NT2/D1 (cell line): ENCODE measurements around the gene KIF20A.
"Not testable (repeated sequence)": the region's sequence is repeated elsewhere in the genome, so short reads cannot be mapped to it uniquely, and the experiment has no call there.

Experiments used
- DNase-seq: peaks from one replicate; pipeline ENCODE4 v3.0.0-alpha.2; 2011; ENCODE audit warnings: low read depth, low spot score
- H3K27me3 ChIP-seq: 2 replicates; pipeline ENCODE4 v1.6.0; 2011; ENCODE audit warnings: mild to moderate bottlenecking; ENCODE audit not compliant: insufficient read length, insufficient read depth
- H3K36me3 ChIP-seq: 2 replicates; pipeline ENCODE4 v1.6.1; 2011; ENCODE audit warnings: mild to moderate bottlenecking, low read length, mixed read lengths; ENCODE audit not compliant: insufficient read depth, insufficient read length
- H3K4me1 ChIP-seq: 2 replicates; pipeline ENCODE4 v1.5.1; 2011; ENCODE audit not compliant: insufficient read depth, insufficient read length
- H3K4me3 ChIP-seq: 2 replicates; pipeline ENCODE4 v1.5.1; 2011; ENCODE audit warnings: low read depth; ENCODE audit not compliant: insufficient read length
- H3K9ac ChIP-seq: 2 replicates; pipeline ENCODE4 v1.6.0; 2011; ENCODE audit warnings: low read depth; ENCODE audit not compliant: insufficient read length
- H3K9me3 ChIP-seq: 2 replicates; pipeline ENCODE4 v1.5.1; 2011; ENCODE audit warnings: mild to moderate bottlenecking, low read length; ENCODE audit not compliant: insufficient read depth
- SUZ12 ChIP-seq: IDR thresholded peaks from 2 replicates; pipeline ENCODE4 v1.6.1; 2011; ENCODE audit not compliant: insufficient read length, insufficient read depth; ENCODE audit errors: extremely low read depth
- YY1 ChIP-seq: IDR thresholded peaks from 2 replicates; pipeline ENCODE4 v1.6.1; 2011; ENCODE audit not compliant: insufficient read length, insufficient read depth
- ZNF274 ChIP-seq: IDR thresholded peaks from 2 replicates; pipeline ENCODE4 v1.6.1; 2011; ENCODE audit warnings: mild to moderate bottlenecking, low read depth, low read length

The KIF20A gene

GRCh38 chr5:138188626-138189025 is 9.7 kb downstream of the KIF20A start:
- no peak for TF ChIP-seq SUZ12
- no peak for TF ChIP-seq ZNF274
- no peak for TF ChIP-seq YY1
- DNase-seq = no peak
- Histone ChIP-seq H3K9ac (no peak overlapping the region), H3K4me1 (no peaks in the 10 kb centered on the region), H3K4me3 (no peak overlapping the region), H3K36me3 (peaks cover 85% of the 10 kb centered on the region), H3K27me3 (no peaks in the 10 kb centered on the region), H3K9me3 (no peaks in the 10 kb centered on the region)

- Histone ChIP-seq H3K4me1 (no peaks in the 10 kb centered on the region), H3K9ac (no peak overlapping the region), H3K4me3 (no peak overlapping the region), H3K36me3 (peaks cover 66% of the 10 kb centered on the region), H3K9me3 (no peaks in the 10 kb centered on the region), H3K27me3 (no peaks in the 10 kb centered on the region)
- no peak for DNase-seq
- TF ChIP-seq YY1 (no peak), SUZ12 (no peak), ZNF274 (no peak)
These were observed 13.9 kb downstream of the KIF20A start for GRCh38 chr5:138192826-138193225.

GRCh38 chr5:138193859-138194258 is 14.9 kb downstream of the KIF20A start:
- H3K4me1 ChIP-seq, H3K4me3 ChIP-seq, H3K27me3 ChIP-seq, H3K9ac ChIP-seq, DNase-seq, H3K9me3 ChIP-seq: not testable (repeated sequence)
- peaks cover 65% of the 10 kb centered on the region for H3K36me3 ChIP-seq

GRCh38 chr5:138210985-138211384 is 32.1 kb downstream of the KIF20A start:
- H3K9ac ChIP-seq = no peak overlapping the region
- no peak for TF ChIP-seq YY1
- no peak for TF ChIP-seq ZNF274
- TF ChIP-seq SUZ12 = no peak
- peaks cover 29% of the 10 kb centered on the region for H3K36me3 ChIP-seq
- no peaks in the 10 kb centered on the region for H3K9me3 ChIP-seq
- H3K4me3 ChIP-seq = no peak overlapping the region
- H3K4me1 ChIP-seq = no peaks in the 10 kb centered on the region
- DNase-seq = no peak
- no peaks in the 10 kb centered on the region for H3K27me3 ChIP-seq

GRCh38 chr5:138212828-138213160 is 33.9 kb downstream of the KIF20A start:
- Histone ChIP-seq H3K4me3 (peak overlapping the region; percentile 93), H3K9ac (peak overlapping the region; percentile 90), H3K36me3 (peaks cover 19% of the 10 kb centered on the region), H3K9me3 (no peaks in the 10 kb centered on the region), H3K27me3 (no peaks in the 10 kb centered on the region), H3K4me1 (no peaks in the 10 kb centered on the region)
- no peak for DNase-seq
- TF ChIP-seq YY1 (no peak), SUZ12 (no peak)

GRCh38 chr5:138213161-138214029 is 34.5 kb downstream of the KIF20A start, which contains the start of gene CDC23:
Gene CDC23 (minus strand): TSS chr5:138213323. CDS start chr5:138213312, 11 bp downstream.
- H3K4me3 ChIP-seq = peak within 1 kb of the TSS; percentile 93
- DNase-seq = peak; percentile 96
- peaks cover 17% of the 10 kb centered on the region for H3K36me3 ChIP-seq
- no peaks in the 10 kb centered on the region for H3K9me3 ChIP-seq
- H3K27me3 ChIP-seq = no peaks in the 10 kb centered on the region
- peak within 1 kb of the TSS; percentile 90 for H3K9ac ChIP-seq
- TF ChIP-seq YY1 (peak; percentile 79), SUZ12 (no peak)
- H3K4me1 ChIP-seq = no peaks in the 10 kb centered on the region

GRCh38 chr5:138216799-138217198 is 37.9 kb downstream of the KIF20A start:
- Histone ChIP-seq H3K9me3 (no peaks in the 10 kb centered on the region; the same call in 1 of the 2 replicates), H3K4me3 (no peak overlapping the region), H3K27me3 (no peaks in the 10 kb centered on the region), H3K9ac (no peak overlapping the region), H3K36me3 (peaks cover 2% of the 10 kb centered on the region), H3K4me1 (no peaks in the 10 kb centered on the region)
- no peak for DNase-seq
- TF ChIP-seq SUZ12 (no peak), ZNF274 (no peak), YY1 (no peak)
